NCI-H1417 treated with DMSO at 0.1 percent for 48 hours (cell line): ENCODE measurements around the gene TSPAN14.
"Not testable (repeated sequence)": the region's sequence is repeated elsewhere in the genome, so short reads cannot be mapped to it uniquely, and the experiment has no call there.

Source experiments
- DNase-seq: peaks from one replicate; lab custom pipeline; 2025; lab: John Stamatoyannopoulos, UW

Gene TSPAN14

DNA sequence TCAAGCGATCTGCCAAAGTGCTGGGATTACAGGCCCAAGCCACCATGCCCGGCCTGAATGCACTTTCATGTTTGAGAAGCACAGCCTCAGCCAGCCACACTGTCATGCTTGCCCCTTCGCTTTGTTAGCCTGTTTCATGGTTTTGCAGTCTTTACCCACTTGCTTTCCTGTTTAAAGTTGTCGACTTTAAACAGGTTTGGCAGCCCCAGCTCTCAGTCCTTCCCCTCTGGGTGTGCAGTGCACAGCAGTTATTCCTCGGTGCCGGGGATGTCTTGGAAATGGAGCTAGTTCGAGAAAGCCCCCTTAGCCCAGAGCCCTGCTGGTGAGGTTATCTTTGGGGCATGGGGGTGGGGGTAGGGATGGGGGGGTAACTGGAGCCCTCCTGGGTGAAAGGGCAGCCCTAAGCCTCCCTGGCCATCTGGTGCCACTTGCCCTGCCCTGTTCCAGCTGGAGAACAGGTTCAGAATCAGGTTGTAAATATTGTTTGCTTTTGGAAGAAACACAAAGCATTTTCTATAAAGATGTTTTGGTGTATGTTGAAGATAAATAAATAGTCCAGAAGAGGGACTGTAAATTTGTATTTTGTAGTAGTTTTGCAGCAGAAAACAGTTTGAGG is 14.8 kb downstream of the TSPAN14 start:
- DNase-seq: no peak

DNA sequence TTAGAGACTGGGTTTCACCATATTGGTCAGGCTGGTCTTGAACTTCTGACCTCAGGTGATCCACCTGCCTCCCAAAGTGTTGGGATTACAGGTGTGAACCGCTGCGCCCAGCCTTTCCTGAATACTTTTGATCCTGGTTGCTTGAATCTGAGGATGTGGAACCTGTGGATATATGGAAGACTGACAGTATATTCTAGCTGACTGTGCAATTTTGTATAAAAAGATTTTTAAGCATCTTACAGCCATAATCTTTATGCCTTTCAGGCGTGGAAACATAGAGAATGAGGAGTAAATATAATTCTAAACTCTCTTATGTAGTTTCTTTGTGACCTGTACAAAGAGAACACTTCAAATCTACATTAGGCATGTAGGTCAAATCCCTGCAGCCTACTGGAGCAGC is 16.2 kb downstream of the TSPAN14 start:
- DNase-seq: no peak

DNA sequence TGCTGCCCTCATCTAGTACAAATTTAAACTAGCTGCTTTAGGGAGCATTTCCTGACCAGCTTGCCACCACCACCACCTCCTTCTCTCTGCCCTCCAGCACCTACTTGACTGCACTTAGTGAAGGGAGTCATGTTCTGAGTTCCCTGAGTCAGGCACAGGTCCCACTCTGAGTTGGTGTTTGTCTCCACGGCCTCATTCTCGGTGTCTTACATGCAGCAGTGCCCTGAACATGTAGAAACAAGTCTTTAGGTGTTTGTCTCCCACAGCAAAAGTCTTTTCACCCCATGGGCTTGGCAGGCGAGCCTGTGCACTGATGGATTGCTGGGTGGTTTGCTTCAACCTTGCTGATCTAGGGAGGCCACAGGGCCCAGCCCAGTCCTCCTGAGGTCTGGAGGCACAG is 16.9 kb downstream of the TSPAN14 start:
- no peak for DNase-seq

- DNase-seq: no peak
These were observed 17.7 kb downstream of the TSPAN14 start for GRCh38 chr10:80471715-80472233.

DNA sequence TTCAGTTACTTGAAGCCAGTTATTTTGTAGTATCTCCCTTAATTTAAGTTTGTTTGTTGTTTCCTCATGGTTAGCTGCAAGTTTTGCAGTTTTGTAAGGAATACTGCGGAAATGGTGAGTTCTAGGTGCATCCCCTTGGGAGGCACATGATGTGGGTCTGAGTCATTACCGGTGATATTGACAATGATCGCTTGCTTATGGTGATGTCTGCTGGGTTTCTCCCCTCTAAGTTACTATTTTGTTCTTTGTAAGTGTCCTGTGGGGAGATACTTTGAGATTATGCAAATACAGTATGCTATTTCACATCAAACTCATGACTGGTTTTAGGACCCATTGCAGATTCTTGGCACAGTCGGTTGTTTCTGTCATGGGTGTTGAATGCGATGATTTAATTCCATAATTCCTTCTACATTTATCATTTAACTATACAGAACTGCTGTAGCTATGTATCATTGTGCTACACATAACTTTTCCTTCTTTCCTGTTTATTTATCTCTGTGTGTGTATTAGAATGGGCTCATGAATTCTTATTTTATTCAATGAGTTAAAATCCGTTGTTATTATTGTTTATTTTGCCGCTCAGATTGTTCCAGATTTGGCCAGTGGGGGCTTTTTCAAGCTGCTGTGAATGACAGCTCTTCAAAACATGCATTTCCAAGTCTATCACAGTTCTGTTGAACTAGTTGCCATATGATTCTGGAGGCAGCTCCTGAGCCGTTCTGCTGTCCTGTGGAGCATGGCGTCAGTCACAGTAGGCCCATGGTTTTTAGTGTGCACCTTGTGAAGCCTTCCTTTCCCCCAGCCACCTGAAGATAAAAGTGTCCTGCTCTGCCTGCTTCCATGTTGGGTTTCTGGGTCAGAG is 18.4 kb downstream of the TSPAN14 start:
- DNase-seq: no peak

GRCh38 chr10:80473096-80473657 is 19.1 kb downstream of the TSPAN14 start:
- no peak for DNase-seq

- DNase-seq: no peak
These were observed 19.8 kb downstream of the TSPAN14 start for GRCh38 chr10:80473692-80474596.

- DNase-seq: no peak
These were observed 20.4 kb downstream of the TSPAN14 start for GRCh38 chr10:80474597-80474910.

- DNase-seq: no peak
These were observed 20.8 kb downstream of the TSPAN14 start for GRCh38 chr10:80474941-80475340.

- not testable (repeated sequence) for DNase-seq
These were observed 21.5 kb downstream of the TSPAN14 start for GRCh38 chr10:80475641-80476040.

- no peak for DNase-seq
These were observed 22.6 kb downstream of the TSPAN14 start for GRCh38 chr10:80476685-80477084.

GRCh38 chr10:80477813-80478212 is 23.7 kb downstream of the TSPAN14 start:
- no peak for DNase-seq

- DNase-seq: not testable (repeated sequence)
These were observed 26.3 kb downstream of the TSPAN14 start for GRCh38 chr10:80480373-80480772.

GRCh38 chr10:80480852-80481251 is 26.7 kb downstream of the TSPAN14 start:
- no peak for DNase-seq

DNA sequence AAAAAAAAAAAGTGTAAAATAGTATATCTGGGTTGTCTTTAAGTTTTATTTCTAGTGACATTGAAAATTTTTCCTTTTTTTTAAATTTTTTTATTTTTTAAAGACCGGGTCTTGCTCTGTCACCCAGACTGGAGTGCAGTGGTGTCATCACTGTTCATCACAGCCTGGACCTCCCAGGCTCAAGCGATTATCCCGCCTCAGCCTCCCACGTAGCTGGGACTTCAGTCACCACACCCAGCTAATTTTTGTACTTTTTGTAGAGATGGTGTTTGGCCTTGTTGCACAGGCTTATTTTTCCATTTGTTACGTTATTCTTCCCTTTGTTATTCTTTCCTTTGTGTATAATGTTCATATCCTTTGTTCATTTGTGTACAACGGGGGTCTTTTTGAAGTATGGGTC is 30.1 kb downstream of the TSPAN14 start:
- DNase-seq: no peak

- DNase-seq: no peak
These were observed 30.6 kb downstream of the TSPAN14 start for GRCh38 chr10:80484676-80485075.

- no peak for DNase-seq
These were observed 31.2 kb downstream of the TSPAN14 start for GRCh38 chr10:80485076-80485945.

- DNase-seq: no peak
These were observed 32.0 kb downstream of the TSPAN14 start for GRCh38 chr10:80485946-80486764.

DNA sequence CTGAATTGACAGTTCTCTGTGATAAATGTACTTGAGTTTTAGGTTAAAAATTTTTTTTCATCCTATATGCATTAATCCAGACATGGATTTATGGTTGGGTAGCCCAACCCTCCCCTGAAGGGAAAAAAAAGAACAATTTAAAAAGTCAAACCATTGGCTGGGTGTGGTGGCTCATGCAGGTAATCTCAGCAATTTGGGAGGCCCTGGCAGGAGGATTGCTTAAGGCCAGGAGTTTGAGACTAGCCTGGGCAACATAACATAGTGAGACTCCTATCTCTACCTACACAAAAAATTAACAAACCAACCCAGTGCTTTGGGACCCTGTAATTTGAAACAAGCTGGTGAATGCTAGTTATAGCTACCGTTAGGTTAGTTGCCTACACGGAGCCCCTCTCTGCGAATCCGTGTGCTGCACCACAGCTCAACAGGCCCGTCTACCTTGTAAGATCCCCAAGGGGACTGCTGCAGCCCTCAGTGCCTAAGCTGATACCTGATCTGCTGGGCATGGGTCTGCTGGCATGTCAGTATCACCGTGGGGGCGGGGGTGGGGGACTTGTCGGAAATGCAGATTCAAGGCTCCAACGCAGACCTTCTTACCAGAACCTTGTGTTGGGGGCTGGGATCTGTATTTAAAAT is 32.8 kb downstream of the TSPAN14 start:
- no peak for DNase-seq

GRCh38 chr10:80487421-80487785 is 33.3 kb downstream of the TSPAN14 start:
- no peak for DNase-seq
